Fibroblast of lung (primary cell): ENCODE results near the gene SGSH. TPM values are rescaled to one million over a fixed set of nuclear protein-coding genes. Genes with fewer than 3 reads are reported as not detected.

ENCODE experiments used
- DNase-seq, 2 donors: peaks; one replicate each; pipeline versions ENCODE4 v3.0.0 to v3.0.0-alpha.2; 2010; ENCODE audit warnings: low read depth in 2 of 2
- H2AFZ ChIP-seq: 2 replicates; pipeline ENCODE4 v1.5.1; 2012; ENCODE audit warnings: low read length, control low read depth, inconsistent platforms
- H3K27ac ChIP-seq: 2 replicates; pipeline ENCODE4 v1.5.1; 2011; ENCODE audit warnings: low read length, control low read depth; ENCODE audit not compliant: insufficient read depth
- H3K27me3 ChIP-seq: 2 replicates; pipeline ENCODE4 v1.5.1; 2011; ENCODE audit warnings: mild to moderate bottlenecking, low read length; ENCODE audit not compliant: control insufficient read depth, insufficient read depth
- H3K36me3 ChIP-seq: 2 replicates; pipeline ENCODE4 v1.5.1; 2011; ENCODE audit warnings: low read length; ENCODE audit not compliant: control insufficient read depth, insufficient read depth
- H3K4me1 ChIP-seq: 2 replicates; pipeline ENCODE4 v1.5.1; 2011; ENCODE audit warnings: low read length; ENCODE audit not compliant: control insufficient read depth, insufficient read depth; ENCODE audit errors: extremely low read depth
- H3K4me2 ChIP-seq: 2 replicates; pipeline ENCODE4 v1.5.1; 2011; ENCODE audit warnings: low read length, control low read depth; ENCODE audit not compliant: insufficient read depth; ENCODE audit errors: extremely low read depth
- H3K4me3 ChIP-seq, 4 experiments: fragments of 200-600 bp in 1 of 4; sonication (generic) in 1 of 4; replicated peaks in 1 of 4; 2 replicates each; pipeline ENCODE4 v1.5.1; 2011 to 2016; ENCODE audit warnings: low read length in 4 of 4, low read depth in 3 of 4, mild to moderate bottlenecking in 3 of 4, control low read depth in 2 of 4, inconsistent platforms in 1 of 4, mixed read lengths in 1 of 4; ENCODE audit not compliant: insufficient read depth in 1 of 4; ENCODE audit errors: control extremely low read depth in 1 of 4
- H3K79me2 ChIP-seq: 2 replicates; pipeline ENCODE4 v1.5.1; 2012; ENCODE audit warnings: mild to moderate bottlenecking, low read length, inconsistent platforms; ENCODE audit not compliant: control insufficient read depth, insufficient read depth
- H3K9ac ChIP-seq: 2 replicates; pipeline ENCODE4 v1.5.1; 2011; ENCODE audit warnings: mild to moderate bottlenecking, low read length, control low read depth; ENCODE audit not compliant: insufficient read depth
- H3K9me3 ChIP-seq: 2 replicates; pipeline ENCODE4 v1.5.1; 2012; ENCODE audit warnings: low read depth, low read length; ENCODE audit not compliant: control insufficient read depth, insufficient read depth
- H4K20me1 ChIP-seq: 2 replicates; pipeline ENCODE4 v1.5.1; 2011; ENCODE audit warnings: low read length; ENCODE audit not compliant: control insufficient read depth, insufficient read depth; ENCODE audit errors: extremely low read depth
- EZH2 ChIP-seq: IDR thresholded peaks from 2 replicates; pipeline ENCODE4 v1.5.1; 2012; ENCODE audit warnings: low read length, control low read depth, mild to moderate bottlenecking; ENCODE audit errors: missing control alignments
- polyA plus RNA-seq, 2 donors: library from polyadenylated mRNA; depleted of rRNA in 1 of 2; stranded (reverse) in 1 of 2; unstranded in 1 of 2; fragments of >200 nt; gene quantifications; 2 replicates each; pipeline ENCODE4 v1.2.1, GENCODE V29; 2011 to 2012; ENCODE audit warnings: missing spikeins in 1 of 2
- total RNA-seq: library from RNA; depleted of rRNA; stranded (reverse); fragments of >200 nt; gene quantifications from 2 replicates; pipeline ENCODE4 v1.2.1, GENCODE V29; 2014
- TF ChIP-seq, protein P1 (sequence below), 2 donors: IDR thresholded peaks in 1 of 2; conservative IDR thresholded peaks in 1 of 2; 1 replicate in 1 of 2; 2 replicates in 1 of 2; pipeline ENCODE4 v1.5.1; 2011 to 2012; ENCODE audit warnings: low read length in 2 of 2, control low read depth in 1 of 2, inconsistent platforms in 1 of 2, low read depth in 1 of 2, mild to moderate bottlenecking in 1 of 2

SGSH gene
- total and polyA plus RNA-seq, 2 donors (not counting 1 experiment from before 2014, with no cell fraction given) = 26.9 to 57.2 TPM

GRCh38 chr17:80246726-80247125 lies 26.6 kb upstream of the SGSH start:
- Histone ChIP-seq H3K4me3 (no peak overlapping the region), H3K27ac (no peak overlapping the region), H2AFZ (no peak overlapping the region), H4K20me1 (no peaks in the 10 kb centered on the region), H3K4me2 (no peak overlapping the region), H3K9ac (no peak overlapping the region), H3K27me3 (no peaks in the 10 kb centered on the region), H3K79me2 (no peaks in the 10 kb centered on the region), H3K36me3 (peaks cover 4% of the 10 kb centered on the region), H3K4me1 (no peaks in the 10 kb centered on the region), H3K9me3 (no peaks in the 10 kb centered on the region)
- TF ChIP-seq, protein P1, sequence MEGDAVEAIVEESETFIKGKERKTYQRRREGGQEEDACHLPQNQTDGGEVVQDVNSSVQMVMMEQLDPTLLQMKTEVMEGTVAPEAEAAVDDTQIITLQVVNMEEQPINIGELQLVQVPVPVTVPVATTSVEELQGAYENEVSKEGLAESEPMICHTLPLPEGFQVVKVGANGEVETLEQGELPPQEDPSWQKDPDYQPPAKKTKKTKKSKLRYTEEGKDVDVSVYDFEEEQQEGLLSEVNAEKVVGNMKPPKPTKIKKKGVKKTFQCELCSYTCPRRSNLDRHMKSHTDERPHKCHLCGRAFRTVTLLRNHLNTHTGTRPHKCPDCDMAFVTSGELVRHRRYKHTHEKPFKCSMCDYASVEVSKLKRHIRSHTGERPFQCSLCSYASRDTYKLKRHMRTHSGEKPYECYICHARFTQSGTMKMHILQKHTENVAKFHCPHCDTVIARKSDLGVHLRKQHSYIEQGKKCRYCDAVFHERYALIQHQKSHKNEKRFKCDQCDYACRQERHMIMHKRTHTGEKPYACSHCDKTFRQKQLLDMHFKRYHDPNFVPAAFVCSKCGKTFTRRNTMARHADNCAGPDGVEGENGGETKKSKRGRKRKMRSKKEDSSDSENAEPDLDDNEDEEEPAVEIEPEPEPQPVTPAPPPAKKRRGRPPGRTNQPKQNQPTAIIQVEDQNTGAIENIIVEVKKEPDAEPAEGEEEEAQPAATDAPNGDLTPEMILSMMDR (conservative IDR thresholded peaks at IDR 0.05 in 1 of 2, IDR thresholded peaks at IDR 0.05 in 1 of 2; ENCODE audit: low read depth in 1 of 2, low read length in 2 of 2) = no peak
- TF ChIP-seq EZH2 = no peak
- no peak for DNase-seq

- Histone ChIP-seq H3K27ac (no peak overlapping the region), H3K79me2 (no peaks in the 10 kb centered on the region), H3K4me3 (no peak overlapping the region), H3K36me3 (peaks cover 4% of the 10 kb centered on the region), H3K4me1 (no peaks in the 10 kb centered on the region), H3K4me2 (no peak overlapping the region), H4K20me1 (no peaks in the 10 kb centered on the region), H3K9me3 (no peaks in the 10 kb centered on the region), H2AFZ (no peak overlapping the region), H3K9ac (no peak overlapping the region), H3K27me3 (no peaks in the 10 kb centered on the region)
- TF ChIP-seq EZH2 = no peak
- TF ChIP-seq, protein P1 (conservative IDR thresholded peaks at IDR 0.05 in 1 of 2, IDR thresholded peaks at IDR 0.05 in 1 of 2; ENCODE audit: low read depth in 1 of 2, low read length in 2 of 2) = no peak
- no peak for DNase-seq
Measured at GRCh38 chr17:80246266-80246681, 26.1 kb upstream of the SGSH start.

- H4K20me1 ChIP-seq = no peaks in the 10 kb centered on the region
- no peak overlapping the region for H3K27ac ChIP-seq
- no peak for DNase-seq
- no peaks in the 10 kb centered on the region for H3K4me1 ChIP-seq
- no peak overlapping the region for H2AFZ ChIP-seq
- H3K9ac ChIP-seq = no peak overlapping the region
- no peaks in the 10 kb centered on the region for H3K9me3 ChIP-seq
- no peaks in the 10 kb centered on the region for H3K79me2 ChIP-seq
- no peak overlapping the region for H3K4me3 ChIP-seq
- H3K4me2 ChIP-seq = no peak overlapping the region
- no peaks in the 10 kb centered on the region for H3K27me3 ChIP-seq
- no peak for TF ChIP-seq EZH2
- TF ChIP-seq, protein P1 (conservative IDR thresholded peaks at IDR 0.05 in 1 of 2, IDR thresholded peaks at IDR 0.05 in 1 of 2; ENCODE audit: low read depth in 1 of 2, low read length in 2 of 2) = no peak
- peaks cover 4% of the 10 kb centered on the region for H3K36me3 ChIP-seq
Measured at GRCh38 chr17:80245566-80246265, 25.6 kb upstream of the SGSH start.
